ENCODE data around the gene OBSCN.

DNA sequence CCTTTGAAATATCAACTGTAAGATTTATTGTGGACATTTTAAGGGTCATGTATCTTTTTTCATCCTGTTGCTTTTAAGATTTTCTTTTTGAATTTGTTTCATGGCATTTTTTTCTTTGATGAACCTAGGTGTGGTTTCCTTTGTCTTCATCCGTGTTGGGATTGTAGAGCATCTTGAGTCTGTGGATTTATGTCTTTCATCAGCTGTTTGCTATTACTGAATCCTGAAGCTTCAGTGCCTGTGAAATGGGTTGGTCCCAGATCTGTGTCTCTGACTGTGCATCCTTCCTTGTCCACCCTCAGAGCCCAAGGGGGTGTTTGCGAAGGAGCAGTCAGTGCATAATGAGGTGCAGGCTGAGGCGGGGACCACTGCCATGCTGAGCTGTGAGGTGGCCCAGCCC lies 37.3 kb downstream of the OBSCN start:
- TF ChIP-seq POLR2A (IDR thresholded peaks at IDR 0.05): no peak
- no peak for TF ChIP-seq CTCF (IDR thresholded peaks at IDR 0.05)
